Type B pancreatic cell (in vitro differentiated cells): Measurements from ENCODE around the gene PHLPP1. TPM values are rescaled to one million over a fixed set of nuclear protein-coding genes. Genes with fewer than 3 reads are reported as not detected.

Source experiments
- DNase-seq: peaks from one replicate; pipeline ENCODE4 v3.0.0; 2021; ENCODE audit warnings: mixed read lengths; ENCODE audit not compliant: unreplicated experiment; ENCODE audit errors: extremely low spot score
- H3K27ac Mint-ChIP-seq: 2 replicates; pipeline ENCODE4 v1.8.0; 2021; ENCODE audit warnings: mild to moderate bottlenecking, mixed read lengths
- H3K27me3 Mint-ChIP-seq: 2 replicates; pipeline ENCODE4 v1.8.0; 2021; ENCODE audit warnings: mixed read lengths
- H3K36me3 Mint-ChIP-seq: 2 replicates; pipeline ENCODE4 v1.8.0; 2021; ENCODE audit warnings: mixed read lengths
- H3K4me1 Mint-ChIP-seq: one replicate; pipeline ENCODE4 v1.8.0; 2021; ENCODE audit warnings: mixed read lengths; ENCODE audit not compliant: unreplicated experiment
- H3K4me3 Mint-ChIP-seq: 2 replicates; pipeline ENCODE4 v1.8.0; 2021; ENCODE audit warnings: mild to moderate bottlenecking, mixed read lengths
- H3K9me3 Mint-ChIP-seq: 2 replicates; pipeline ENCODE4 v1.8.0; 2021; ENCODE audit warnings: mixed read lengths
- CTCF ChIP-seq: fragments of 200-600 bp; sonication (generic); conservative IDR thresholded peaks from 2 replicates; pipeline ENCODE4 v1.5.0; 2021; ENCODE audit warnings: antibody characterized with exemption, mild to moderate bottlenecking
- total RNA-seq: library from RNA; stranded (reverse); gene quantifications from 2 replicates; pipeline ENCODE4 v1.2.1, GENCODE V29; 2021; ENCODE audit warnings: low replicate concordance

The PHLPP1 gene
- total RNA-seq, 1 donor from 2014 or later = 28.5 TPM

- no peaks in the 10 kb centered on the region for H3K9me3 Mint-ChIP-seq
- no peak for DNase-seq
- H3K4me3 Mint-ChIP-seq = no peak overlapping the region
- peaks cover 4% of the 10 kb centered on the region for H3K4me1 Mint-ChIP-seq
- no peak overlapping the region for H3K27ac Mint-ChIP-seq
- no peaks in the 10 kb centered on the region for H3K27me3 Mint-ChIP-seq
- peaks cover 10% of the 10 kb centered on the region for H3K36me3 Mint-ChIP-seq
- TF ChIP-seq CTCF = no peak
These were observed 133.6 kb downstream of the PHLPP1 start for GRCh38 chr18:62848946-62849345.

DNA sequence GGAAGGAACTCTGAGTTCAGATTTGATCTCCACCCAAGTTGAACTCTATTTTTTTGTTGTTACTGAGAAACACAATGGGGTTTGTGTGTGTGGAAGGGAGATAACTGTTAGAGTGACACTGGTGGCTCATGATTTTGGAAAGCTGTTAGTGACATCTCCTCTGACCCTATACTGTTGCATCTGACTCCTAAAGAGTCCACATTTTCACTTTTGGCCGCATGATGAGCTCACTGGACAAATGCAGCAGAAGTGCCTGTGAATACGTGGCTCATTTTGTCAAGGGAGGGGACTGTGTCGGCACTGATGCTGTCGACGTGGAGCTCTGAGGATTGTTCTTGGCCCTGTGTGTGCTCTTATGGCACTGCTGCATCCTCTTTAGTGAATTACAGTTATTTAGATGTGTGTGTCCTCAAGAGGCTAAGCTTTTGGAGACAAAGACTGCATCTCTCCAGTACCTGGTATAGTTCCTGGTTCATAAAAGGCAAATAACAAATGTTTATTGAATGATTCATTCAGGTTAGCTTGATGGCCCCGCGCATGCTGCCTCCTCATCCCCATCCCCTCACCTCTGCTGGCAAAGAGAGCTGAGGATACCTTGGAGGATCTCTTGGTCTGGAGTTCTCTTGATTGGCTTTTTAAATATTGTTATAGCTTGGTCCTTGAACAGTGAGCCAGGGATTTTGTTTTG is 135.4 kb downstream of the PHLPP1 start:
- no peak for TF ChIP-seq CTCF
- H3K9me3 Mint-ChIP-seq = no peaks in the 10 kb centered on the region
- no peak overlapping the region for H3K4me3 Mint-ChIP-seq
- no peaks in the 10 kb centered on the region for H3K27me3 Mint-ChIP-seq
- no peak for DNase-seq
- H3K4me1 Mint-ChIP-seq = peaks cover 4% of the 10 kb centered on the region
- H3K27ac Mint-ChIP-seq = no peak overlapping the region
- peaks cover 10% of the 10 kb centered on the region for H3K36me3 Mint-ChIP-seq

- Mint-ChIP-seq H3K4me3 (no peak overlapping the region), H3K4me1 (no peaks in the 10 kb centered on the region), H3K27me3 (no peaks in the 10 kb centered on the region), H3K27ac (no peak overlapping the region), H3K36me3 (peaks cover 10% of the 10 kb centered on the region), H3K9me3 (no peaks in the 10 kb centered on the region)
- no peak for TF ChIP-seq CTCF
- DNase-seq = no peak
These were observed 137.5 kb downstream of the PHLPP1 start for GRCh38 chr18:62852851-62853250.

DNA sequence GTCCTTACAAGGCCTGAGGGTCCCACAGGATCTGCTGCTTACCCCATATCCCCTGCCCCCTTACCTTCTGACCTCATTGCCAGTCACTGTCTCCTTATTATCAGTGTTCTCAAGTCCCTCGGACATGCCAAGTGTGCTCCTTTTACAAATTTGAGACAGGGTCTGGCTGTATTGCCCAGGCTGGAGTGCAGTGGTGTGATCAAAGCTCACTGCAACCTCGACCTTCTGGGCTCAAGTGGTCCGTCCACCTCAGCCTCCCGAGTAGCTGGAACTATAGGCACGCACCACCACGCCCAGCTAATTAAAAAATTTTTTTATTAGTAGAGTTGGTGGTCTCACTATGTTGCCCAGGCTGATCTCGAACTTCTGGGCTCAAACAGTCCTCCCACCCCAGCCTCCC is 141.0 kb downstream of the PHLPP1 start:
- no peak for TF ChIP-seq CTCF
- H3K27ac Mint-ChIP-seq = no peak overlapping the region
- H3K4me1 Mint-ChIP-seq = no peaks in the 10 kb centered on the region
- H3K36me3 Mint-ChIP-seq = peaks cover 7% of the 10 kb centered on the region
- no peak for DNase-seq
- H3K27me3 Mint-ChIP-seq = no peaks in the 10 kb centered on the region
- no peak overlapping the region for H3K4me3 Mint-ChIP-seq
- H3K9me3 Mint-ChIP-seq = no peaks in the 10 kb centered on the region

GRCh38 chr18:62857263-62857976 is 142.1 kb downstream of the PHLPP1 start:
- Mint-ChIP-seq H3K36me3 (peaks cover 7% of the 10 kb centered on the region), H3K9me3 (no peaks in the 10 kb centered on the region), H3K4me3 (no peak overlapping the region), H3K27me3 (no peaks in the 10 kb centered on the region), H3K4me1 (no peaks in the 10 kb centered on the region), H3K27ac (no peak overlapping the region)
- no peak for TF ChIP-seq CTCF
- DNase-seq = no peak
